Panc1 (cell line): ENCODE measurements around the gene PIAS1. TPM values are rescaled to one million over a fixed set of nuclear protein-coding genes. Genes with fewer than 3 reads are reported as not detected.

ENCODE experiments used
- ATAC-seq: fragments of 200-7000 bp; cut with Tn5 transposase; 2 replicates; pipeline ENCODE4 v1.9.1; 2020; ENCODE audit warnings: mild to moderate bottlenecking, moderate library complexity
- BruUV-seq: library from RNA; stranded (reverse); fragments of 400-500 nt; replicated peaks from 2 replicates; lab custom pipeline; 2021; lab: Mats Ljungman, UMichigan
- CTCF ChIA-PET: fragments of 300-600 bp; sonication (Branson Sonifier 250); formaldehyde crosslinking; loops from one replicate; lab custom pipeline; 2022; ENCODE audit warnings: antibody characterized with exemption; lab: Charles Lee
- POLR2A ChIA-PET: fragments of 300-600 bp; sonication (Branson Sonifier 250); formaldehyde crosslinking; loops from one replicate; lab custom pipeline; 2022; ENCODE audit warnings: antibody characterized with exemption; lab: Charles Lee
- DNase-seq: peaks from one replicate; pipeline ENCODE4 v3.0.0-alpha.2; 2010; ENCODE audit warnings: low read depth, low spot score
- H3K27ac ChIP-seq: 2 replicates; pipeline ENCODE4 v1.5.1; 2011; ENCODE audit warnings: mild to moderate bottlenecking, low read length, inconsistent platforms
- H3K27me3 ChIP-seq: fragments of 200-500 bp; sonication (Bioruptor generic); 2 replicates; pipeline ENCODE4 v1.6.0; 2014; ENCODE audit warnings: low read length, inconsistent platforms; ENCODE audit not compliant: control insufficient read depth, insufficient read depth
- H3K36me3 ChIP-seq: fragments of 200-500 bp; sonication (Bioruptor generic); 2 replicates; pipeline ENCODE4 v1.5.1; 2014; ENCODE audit warnings: inconsistent platforms, mild to moderate bottlenecking, low read length, moderate library complexity; ENCODE audit not compliant: control insufficient read depth, insufficient read depth
- H3K4me1 ChIP-seq: 2 replicates; pipeline ENCODE4 v1.5.1; 2011; ENCODE audit warnings: inconsistent platforms, mild to moderate bottlenecking, low read length, moderate library complexity; ENCODE audit not compliant: control insufficient read depth, insufficient read depth
- H3K4me3 ChIP-seq, 2 experiments: 2 replicates each; pipeline ENCODE4 v1.5.1; 2011 to 2012; ENCODE audit warnings: low read depth in 2 of 2, low read length in 2 of 2, mild to moderate bottlenecking in 2 of 2, inconsistent platforms in 1 of 2, moderate library complexity in 1 of 2
- H3K9me3 ChIP-seq: fragments of 200-500 bp; sonication (Bioruptor generic); 2 replicates; pipeline ENCODE4 v1.5.1; 2014; ENCODE audit warnings: low read depth, mild to moderate bottlenecking, inconsistent platforms, low read length, moderate library complexity; ENCODE audit not compliant: control insufficient read depth, insufficient read depth
- POLR2AphosphoS5 ChIP-seq: IDR thresholded peaks from 2 replicates; pipeline ENCODE4 v1.6.1; 2012; ENCODE audit warnings: mild to moderate bottlenecking, low read depth, low read length, moderate library complexity
- REST ChIP-seq, 2 experiments: IDR thresholded peaks; 2 replicates each; pipeline ENCODE4 v1.6.1; 2011 to 2012; ENCODE audit warnings: low read depth in 2 of 2, control low read depth in 1 of 2, low read length in 1 of 2, mild to moderate bottlenecking in 1 of 2, moderate library complexity in 1 of 2; ENCODE audit not compliant: insufficient read depth in 1 of 2
- SIN3A ChIP-seq: IDR thresholded peaks from 2 replicates; pipeline ENCODE4 v1.6.1; 2012; ENCODE audit warnings: low read depth, mild to moderate bottlenecking, low read length, moderate library complexity, borderline replicate concordance; ENCODE audit not compliant: insufficient read depth
- TCF7L2 ChIP-seq: IDR thresholded peaks from 2 replicates; pipeline ENCODE4 v1.6.1; 2011; ENCODE audit warnings: mild to moderate bottlenecking, low read depth, low read length, inconsistent platforms
- in situ Hi-C: cut with HindIII; loops from 2 replicates; pipeline ENCODE4 v1.10.0; 2016; ENCODE audit warnings: low sequenced_read_pairs, low pct_unique_long_range_greater_than_20kb
- intact Hi-C: fragments of 100-400 bp; cut with micrococcal nuclease; formaldehyde crosslinking; loops from one replicate; pipeline ENCODE4 v1.10.0; 2022; ENCODE audit not compliant: unreplicated experiment
- total RNA-seq: library from RNA; stranded (reverse); gene quantifications from one replicate; pipeline ENCODE4 v1.2.1, GENCODE V29; 2021; ENCODE audit not compliant: unreplicated experiment
- TF ChIP-seq, protein P1 (sequence below): fragments of 450-650 bp; IDR thresholded peaks from 2 replicates; pipeline ENCODE4 v1.5.1; 2017; ENCODE audit warnings: mild to moderate bottlenecking

The PIAS1 gene
- total RNA-seq, 1 experiment from 2014 or later = 44.5 TPM

GRCh38 chr15:68034719-68035293 lies 19.3 kb upstream of the PIAS1 start:
- no peaks in the 10 kb centered on the region for H3K4me1 ChIP-seq
- no peak for DNase-seq
- ChIA-PET POLR2A (interaction anchor here (0.6 to 0.7 kb wide), 2 partner anchors 38 to 147 kb away, joined by 3 to 4 read pairs; no protein-coding TSS in a partner anchor), CTCF (no interaction called here)
- in situ Hi-C loops (no loop called here), intact Hi-C loops (no loop called here)
- no peak for ATAC-seq
- H3K27ac ChIP-seq = no peak overlapping the region; the same call in 1 of the 2 replicates
- H3K9me3 ChIP-seq = peaks cover 6% of the 10 kb centered on the region; the same call in 1 of the 2 replicates
- H3K4me3 ChIP-seq = no peak overlapping the region
- no peaks in the 10 kb centered on the region for H3K36me3 ChIP-seq
- no peaks in the 10 kb centered on the region for H3K27me3 ChIP-seq
- TF ChIP-seq TCF7L2 (no peak), REST (IDR thresholded peaks at IDR 0.05; ENCODE audit: insufficient read depth in 1 of 2, low read depth in 2 of 2, low read length in 1 of 2) (no peak), SIN3A (no peak), POLR2AphosphoS5 (no peak)
- TF ChIP-seq, protein P1, sequence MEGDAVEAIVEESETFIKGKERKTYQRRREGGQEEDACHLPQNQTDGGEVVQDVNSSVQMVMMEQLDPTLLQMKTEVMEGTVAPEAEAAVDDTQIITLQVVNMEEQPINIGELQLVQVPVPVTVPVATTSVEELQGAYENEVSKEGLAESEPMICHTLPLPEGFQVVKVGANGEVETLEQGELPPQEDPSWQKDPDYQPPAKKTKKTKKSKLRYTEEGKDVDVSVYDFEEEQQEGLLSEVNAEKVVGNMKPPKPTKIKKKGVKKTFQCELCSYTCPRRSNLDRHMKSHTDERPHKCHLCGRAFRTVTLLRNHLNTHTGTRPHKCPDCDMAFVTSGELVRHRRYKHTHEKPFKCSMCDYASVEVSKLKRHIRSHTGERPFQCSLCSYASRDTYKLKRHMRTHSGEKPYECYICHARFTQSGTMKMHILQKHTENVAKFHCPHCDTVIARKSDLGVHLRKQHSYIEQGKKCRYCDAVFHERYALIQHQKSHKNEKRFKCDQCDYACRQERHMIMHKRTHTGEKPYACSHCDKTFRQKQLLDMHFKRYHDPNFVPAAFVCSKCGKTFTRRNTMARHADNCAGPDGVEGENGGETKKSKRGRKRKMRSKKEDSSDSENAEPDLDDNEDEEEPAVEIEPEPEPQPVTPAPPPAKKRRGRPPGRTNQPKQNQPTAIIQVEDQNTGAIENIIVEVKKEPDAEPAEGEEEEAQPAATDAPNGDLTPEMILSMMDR = no peak
- BruUV-seq = no TSS peak

DNA sequence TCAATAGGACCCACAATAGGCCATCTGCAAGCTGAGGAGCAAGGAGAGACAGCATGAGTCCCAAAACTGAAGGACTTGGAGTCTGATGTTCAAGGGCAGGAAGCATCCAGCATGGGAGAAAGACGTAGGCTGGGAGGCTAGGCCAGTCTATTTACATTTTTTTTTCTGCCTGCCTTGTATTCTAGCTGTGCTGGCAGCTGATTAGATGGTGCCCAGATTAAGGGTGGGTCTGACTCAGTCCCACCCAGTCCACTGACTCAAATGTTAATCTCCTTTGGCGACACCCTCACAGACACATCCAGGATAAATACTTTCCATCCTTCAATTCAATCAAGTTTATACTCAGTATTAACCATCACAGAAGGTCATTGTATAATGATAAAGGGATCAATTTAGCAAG lies 15.9 kb upstream of the PIAS1 start:
- no peaks in the 10 kb centered on the region for H3K36me3 ChIP-seq
- H3K27ac ChIP-seq = no peak overlapping the region
- ATAC-seq (no peak), DNase-seq (no peak)
- no peak overlapping the region for H3K4me3 ChIP-seq
- H3K9me3 ChIP-seq = peaks cover 6% of the 10 kb centered on the region; the same call in 1 of the 2 replicates
- peaks cover 17% of the 10 kb centered on the region for H3K4me1 ChIP-seq
- H3K27me3 ChIP-seq = no peaks in the 10 kb centered on the region
- in situ Hi-C loops = no loop called here
- intact Hi-C loops = no loop called here
- ChIA-PET CTCF (no interaction called here), POLR2A (no interaction called here)
- TF ChIP-seq REST (IDR thresholded peaks at IDR 0.05; ENCODE audit: insufficient read depth in 1 of 2, low read depth in 2 of 2, low read length in 1 of 2) (no peak), POLR2AphosphoS5 (no peak), TCF7L2 (no peak), SIN3A (no peak)
- TF ChIP-seq, protein P1 = no peak
- no TSS peak for BruUV-seq
